HG02973 (cell line): ENCODE data around the gene ZBTB7A.
"Not testable (repeated sequence)": the region's sequence is repeated elsewhere in the genome, so short reads cannot be mapped to it uniquely, and the experiment has no call there.

ENCODE experiments used
- ATAC-seq: cut with Tn5 transposase; IDR thresholded peaks from one replicate; pipeline ENCODE4 v1.9.1; 2021; ENCODE audit warnings: moderate library complexity; ENCODE audit not compliant: unreplicated experiment

ZBTB7A gene

GRCh38 chr19:3998667-3999412 is 67.9 kb downstream of the ZBTB7A start:
- ATAC-seq: not testable (repeated sequence)

- no peak for ATAC-seq
Measured at GRCh38 chr19:3995607-3996006, 71.1 kb downstream of the ZBTB7A start.
